ENCODE measurements around the gene FAM210B.
A peak's percentile ranks its signal among the peaks of the same experiment; 100 is the strongest.
"Not testable (repeated sequence)": the region's sequence is repeated elsewhere in the genome, so short reads cannot be mapped to it uniquely, and the experiment has no call there.

FAM210B gene

DNA sequence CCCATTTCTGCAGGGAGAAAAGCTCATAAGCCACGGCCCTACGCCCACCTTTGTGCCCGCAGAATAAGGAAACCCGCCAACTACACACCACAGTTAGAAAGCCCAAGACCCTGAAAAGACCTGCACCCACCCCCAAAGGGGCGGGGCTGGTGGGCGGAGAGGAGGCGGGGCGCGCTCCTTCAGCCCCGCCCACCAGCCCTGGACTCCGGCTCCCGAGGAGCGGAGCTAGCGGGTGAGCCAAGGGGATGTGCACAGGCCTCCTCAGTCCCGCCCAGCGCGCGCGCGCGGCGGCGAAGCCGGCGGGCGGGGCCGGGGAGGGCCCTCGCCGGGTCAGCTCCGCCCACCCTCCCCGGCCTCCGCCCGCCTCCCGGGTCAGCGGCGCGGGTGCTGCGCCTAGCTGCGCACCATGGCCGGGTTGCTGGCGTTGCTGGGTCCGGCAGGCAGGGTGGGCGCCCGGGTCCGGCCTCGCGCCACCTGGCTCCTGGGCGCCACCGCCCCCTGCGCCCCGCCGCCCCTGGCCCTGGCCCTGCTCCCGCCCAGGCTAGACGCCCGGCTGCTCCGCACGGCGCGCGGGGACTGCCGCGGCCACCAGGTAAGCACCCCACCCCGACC is at the start of gene FAM210B:
Gene FAM210B (plus strand): TSS at position 375 of the 612 bp plus-strand sequence. CDS start 32 bp downstream, at position 407.
- peak; percentile 92 for DNase-seq (ENCODE audit: low spot score)

DNA sequence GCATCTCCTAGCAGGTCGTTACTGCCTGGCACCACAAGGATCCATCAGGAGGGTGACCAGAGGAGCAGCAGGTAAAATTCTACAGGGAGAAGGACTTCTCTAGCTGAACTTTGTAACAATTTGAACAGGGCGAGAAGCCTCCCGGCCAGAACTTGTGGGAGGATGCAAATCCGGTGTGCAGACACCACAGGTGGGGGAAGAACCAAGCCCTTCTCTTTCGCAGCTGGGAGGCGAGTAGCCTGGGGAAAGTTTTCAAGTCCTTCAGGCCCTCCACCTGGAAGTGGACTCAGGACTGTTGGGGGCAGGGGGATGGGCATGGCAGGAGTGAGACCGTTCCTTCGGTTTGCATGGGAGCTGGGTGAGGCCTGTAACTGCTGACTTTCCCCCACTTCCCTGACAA is 42.7 kb upstream of the FAM210B start:
- no peak for DNase-seq (ENCODE audit: low spot score)

DNA sequence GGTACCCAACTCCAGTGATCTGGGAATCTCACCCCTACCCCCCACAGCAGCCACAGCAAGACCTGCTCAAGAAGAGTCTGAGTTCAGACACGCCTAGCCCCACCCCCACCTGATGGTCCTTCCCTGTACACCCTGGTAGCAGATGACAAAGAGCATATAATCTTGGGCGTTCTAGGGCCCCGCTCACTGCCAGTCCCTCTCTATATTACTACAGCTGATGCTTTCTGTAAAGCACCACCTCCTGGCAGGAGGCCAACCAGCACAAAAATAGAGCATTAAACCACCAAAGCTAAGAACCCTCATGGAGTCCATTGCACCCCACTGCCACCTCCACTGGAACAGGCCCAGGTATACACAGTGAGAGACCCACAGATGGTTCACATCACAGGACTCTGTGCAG is 42.3 kb upstream of the FAM210B start:
- DNase-seq (ENCODE audit: low spot score), result no peak

GRCh38 chr20:56322681-56323080 is 36.1 kb upstream of the FAM210B start:
- DNase-seq (ENCODE audit: low spot score), result no peak

GRCh38 chr20:56323206-56323605 is 35.6 kb upstream of the FAM210B start:
- DNase-seq (ENCODE audit: low spot score), result no peak

DNA sequence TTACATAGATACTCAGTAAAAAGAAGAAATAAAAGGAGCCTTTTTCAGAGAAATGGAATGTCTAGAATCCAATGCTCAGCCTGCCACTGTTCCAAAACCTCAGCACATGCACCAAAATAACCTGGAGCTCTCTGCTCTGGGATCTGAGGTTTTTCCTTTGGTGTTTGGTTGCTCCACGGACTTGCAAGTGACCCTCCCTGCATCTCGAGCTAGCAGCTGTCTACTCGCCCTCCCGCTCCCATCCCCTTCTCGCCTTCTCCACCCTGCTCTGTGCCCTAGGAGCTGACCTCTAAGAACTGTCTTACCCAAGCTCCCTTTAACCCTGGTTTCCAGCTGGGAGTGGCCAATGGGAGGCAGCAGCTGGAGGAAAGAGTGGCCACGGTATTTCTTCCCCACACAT is 35.1 kb upstream of the FAM210B start:
- DNase-seq (ENCODE audit: low spot score), result no peak

- DNase-seq (ENCODE audit: low spot score), result no peak
These were observed 34.0 kb upstream of the FAM210B start for GRCh38 chr20:56324806-56325205.

GRCh38 chr20:56328861-56329260 is 29.9 kb upstream of the FAM210B start:
- peak; percentile 56 for DNase-seq (ENCODE audit: low spot score)

DNA sequence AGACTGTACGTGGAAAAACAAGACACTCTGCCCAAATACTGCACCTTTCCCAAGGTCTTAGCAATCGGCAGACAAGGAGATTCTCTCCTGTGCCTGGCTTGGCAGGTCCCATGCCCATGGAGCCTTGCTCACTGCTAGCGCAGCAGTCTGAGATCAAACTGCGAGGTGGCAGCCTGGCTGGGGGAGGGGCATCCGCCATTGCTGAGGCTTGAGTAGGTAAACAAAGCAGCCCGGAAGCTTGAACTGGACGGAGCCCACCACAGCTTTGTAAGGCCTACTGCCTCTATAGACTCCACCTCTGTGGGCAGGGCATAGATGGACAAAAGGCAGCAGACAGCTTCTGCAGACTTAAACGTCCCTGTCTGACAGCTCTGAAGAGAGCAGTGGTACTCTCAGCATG is 22.1 kb upstream of the FAM210B start:
- not testable (repeated sequence) for DNase-seq (ENCODE audit: low spot score)

DNA sequence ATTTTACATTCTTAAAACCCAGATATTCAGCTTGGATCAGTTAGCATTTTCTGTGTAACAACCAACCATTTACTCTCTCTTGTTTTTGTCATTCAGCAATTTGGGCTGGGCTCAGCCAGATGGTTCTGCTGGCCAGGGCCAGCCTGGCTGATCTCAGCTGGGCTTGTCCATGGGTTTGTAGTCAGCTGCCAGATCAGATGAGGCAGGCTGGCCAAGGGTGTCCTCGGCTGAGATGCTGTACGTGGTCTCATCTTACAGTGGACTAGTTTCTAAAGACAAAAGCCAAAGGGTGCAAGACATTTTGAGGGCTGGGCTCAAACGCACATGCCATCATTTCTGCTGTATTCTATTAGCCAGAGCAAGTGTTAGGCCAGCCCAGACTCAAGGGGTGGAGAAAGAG is 16.0 kb upstream of the FAM210B start:
- DNase-seq (ENCODE audit: low spot score), result no peak

DNA sequence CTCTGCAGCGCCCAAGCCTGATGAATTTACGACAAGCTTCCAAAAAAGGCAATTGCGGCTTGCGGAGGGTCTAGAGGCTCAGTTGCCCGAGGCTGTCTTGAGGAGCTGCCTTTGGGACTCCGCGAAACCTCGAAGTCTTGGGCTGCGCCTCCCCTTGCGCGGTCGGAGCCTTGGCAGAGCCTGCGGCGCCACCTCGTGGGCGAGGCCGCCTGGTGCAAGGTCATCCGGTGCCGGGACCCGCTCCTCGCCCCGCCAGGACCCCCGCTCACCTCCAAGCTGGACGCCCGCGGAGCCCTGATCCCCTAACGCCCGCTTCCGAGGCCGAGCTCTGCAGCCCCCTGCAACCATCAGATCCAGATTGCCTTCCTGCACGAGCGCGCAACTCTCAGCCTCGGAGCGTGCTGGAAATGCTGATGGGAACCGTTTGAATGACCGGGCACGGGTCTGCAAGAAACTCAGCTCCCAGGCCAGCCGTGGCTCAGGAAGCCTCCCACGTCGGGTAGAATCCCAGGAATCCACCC is 14.9 kb upstream of the FAM210B start:
- no peak for DNase-seq (ENCODE audit: low spot score)

DNA sequence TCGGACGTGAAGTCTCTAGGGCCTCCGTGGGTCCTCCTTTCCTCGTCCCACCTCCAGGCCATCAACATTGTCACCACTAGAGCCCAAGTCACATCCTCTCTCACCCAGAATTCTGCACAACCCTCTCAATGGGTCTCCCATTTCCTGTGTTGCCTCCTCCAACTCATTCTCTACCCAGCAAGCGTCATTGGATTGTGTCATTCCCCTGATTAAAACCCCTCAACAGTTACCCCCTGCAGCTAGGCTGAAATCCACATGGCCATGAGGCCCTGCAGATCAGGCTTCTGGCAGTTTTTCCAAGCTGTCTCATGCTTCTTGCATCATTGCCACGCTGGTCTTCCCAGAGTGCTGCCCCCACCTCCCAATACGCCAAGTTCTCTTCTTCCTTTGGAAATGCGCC is 12.9 kb upstream of the FAM210B start:
- DNase-seq (ENCODE audit: low spot score), result no peak

DNA sequence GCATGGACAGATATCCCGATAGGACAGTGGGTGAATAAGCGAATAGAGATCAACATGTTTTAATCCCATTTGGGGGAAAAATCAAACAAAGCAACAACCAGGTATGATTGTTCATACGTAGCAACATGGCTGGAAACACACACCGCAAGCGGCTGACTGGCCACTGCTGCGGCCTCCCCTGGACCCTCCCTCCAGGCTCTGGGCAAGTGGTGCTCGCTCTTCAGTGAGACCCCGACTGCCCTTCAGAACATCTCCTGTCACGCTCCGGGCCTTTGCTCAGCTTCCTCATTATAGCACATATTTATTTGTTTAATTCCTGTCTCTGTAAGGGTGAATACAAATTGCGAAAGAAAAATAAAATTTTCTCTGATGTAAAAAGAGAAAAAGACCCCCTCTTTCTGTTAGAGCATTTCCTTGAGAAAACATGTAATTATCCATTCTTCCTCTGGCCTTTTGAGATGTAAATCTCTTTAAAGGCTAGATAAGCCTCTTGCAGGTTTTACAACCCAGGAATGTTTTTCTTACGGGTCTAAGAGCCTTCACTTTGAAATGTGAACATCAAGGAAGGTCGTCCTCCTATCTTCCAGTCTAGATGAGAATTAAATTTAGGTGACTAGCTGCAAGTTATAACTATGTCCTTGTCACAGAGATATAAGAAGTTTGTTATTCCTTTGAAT is 11.0 kb upstream of the FAM210B start:
- DNase-seq (ENCODE audit: low spot score), result no peak

DNA sequence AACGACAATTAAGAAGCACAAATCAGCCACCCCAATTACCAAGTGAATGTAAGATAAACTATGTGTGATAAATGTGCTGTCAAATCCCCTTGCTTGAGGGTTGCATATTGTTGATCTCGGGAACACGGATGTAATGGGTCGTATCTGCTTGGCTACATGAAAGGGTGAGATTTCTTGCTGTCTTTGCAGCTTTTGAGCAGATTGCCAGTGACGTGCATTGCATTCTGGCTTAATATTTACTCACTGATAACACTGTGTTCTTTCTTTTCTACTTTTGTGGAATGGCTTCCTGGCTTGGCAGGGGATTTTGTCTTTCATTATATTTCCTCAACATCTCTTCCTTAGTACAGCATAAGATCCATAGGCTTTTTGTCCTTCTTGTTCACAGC is 10.5 kb upstream of the FAM210B start:
- no peak for DNase-seq (ENCODE audit: low spot score)

- DNase-seq (ENCODE audit: low spot score), result peak; percentile 54
These were observed 10.0 kb upstream of the FAM210B start for GRCh38 chr20:56348746-56349145.

DNA sequence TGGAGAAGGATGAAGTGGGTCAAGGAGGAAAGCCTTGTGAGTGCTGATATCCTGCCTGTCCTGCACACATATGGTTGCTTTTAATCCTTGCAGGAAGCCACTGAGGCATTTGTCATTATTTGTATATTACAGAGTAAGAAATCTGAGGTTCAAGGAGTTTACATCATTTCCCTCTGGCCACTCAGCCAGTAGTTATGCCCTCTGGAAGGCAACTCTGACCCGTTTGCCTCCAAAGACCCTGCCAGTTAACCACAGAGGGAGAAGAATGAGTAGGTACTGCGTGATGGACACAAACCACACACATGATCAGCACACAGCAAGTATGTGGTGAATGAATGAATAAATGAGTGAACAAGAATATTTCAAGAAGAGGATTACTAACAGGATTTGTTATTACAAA is 7.9 kb upstream of the FAM210B start:
- DNase-seq (ENCODE audit: low spot score), result no peak

DNA sequence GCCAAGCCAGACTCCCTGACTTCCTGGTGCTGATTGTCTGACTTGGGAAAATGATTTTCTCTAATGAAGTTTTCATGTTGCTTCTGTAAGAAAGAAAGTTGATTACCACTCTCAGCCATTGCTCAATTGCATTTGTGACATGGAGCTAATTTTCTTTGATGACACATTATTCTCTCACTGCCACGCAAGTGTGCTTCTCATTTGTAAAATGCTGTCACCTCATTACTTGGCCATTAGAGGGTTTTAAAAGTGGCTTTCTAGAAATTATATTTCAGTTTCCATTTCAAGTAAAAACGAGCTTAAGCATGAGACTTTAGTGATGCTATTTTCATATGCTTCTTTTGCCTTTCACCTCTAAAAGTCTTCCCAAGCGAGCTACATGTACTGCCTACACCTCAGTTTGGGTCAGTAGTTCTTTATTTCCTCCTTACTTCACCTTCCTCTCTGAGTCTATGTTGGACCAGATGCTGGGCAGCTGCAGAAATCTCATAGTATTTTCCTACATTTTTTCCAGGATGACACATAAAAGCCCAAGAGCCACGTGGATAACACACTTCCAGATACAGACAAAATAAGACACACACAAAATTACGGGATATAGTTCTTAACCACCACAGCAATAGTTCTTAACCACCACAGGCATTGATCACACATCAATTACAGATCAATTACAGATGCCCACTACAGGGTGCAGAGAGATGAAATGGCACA is 6.3 kb upstream of the FAM210B start:
- DNase-seq (ENCODE audit: low spot score), result peak; percentile 36

GRCh38 chr20:56353356-56353755 is 5.4 kb upstream of the FAM210B start:
- DNase-seq (ENCODE audit: low spot score), result no peak

GRCh38 chr20:56358070-56358469 is 704 bp upstream of the FAM210B start:
- DNase-seq (ENCODE audit: low spot score), result no peak

DNA sequence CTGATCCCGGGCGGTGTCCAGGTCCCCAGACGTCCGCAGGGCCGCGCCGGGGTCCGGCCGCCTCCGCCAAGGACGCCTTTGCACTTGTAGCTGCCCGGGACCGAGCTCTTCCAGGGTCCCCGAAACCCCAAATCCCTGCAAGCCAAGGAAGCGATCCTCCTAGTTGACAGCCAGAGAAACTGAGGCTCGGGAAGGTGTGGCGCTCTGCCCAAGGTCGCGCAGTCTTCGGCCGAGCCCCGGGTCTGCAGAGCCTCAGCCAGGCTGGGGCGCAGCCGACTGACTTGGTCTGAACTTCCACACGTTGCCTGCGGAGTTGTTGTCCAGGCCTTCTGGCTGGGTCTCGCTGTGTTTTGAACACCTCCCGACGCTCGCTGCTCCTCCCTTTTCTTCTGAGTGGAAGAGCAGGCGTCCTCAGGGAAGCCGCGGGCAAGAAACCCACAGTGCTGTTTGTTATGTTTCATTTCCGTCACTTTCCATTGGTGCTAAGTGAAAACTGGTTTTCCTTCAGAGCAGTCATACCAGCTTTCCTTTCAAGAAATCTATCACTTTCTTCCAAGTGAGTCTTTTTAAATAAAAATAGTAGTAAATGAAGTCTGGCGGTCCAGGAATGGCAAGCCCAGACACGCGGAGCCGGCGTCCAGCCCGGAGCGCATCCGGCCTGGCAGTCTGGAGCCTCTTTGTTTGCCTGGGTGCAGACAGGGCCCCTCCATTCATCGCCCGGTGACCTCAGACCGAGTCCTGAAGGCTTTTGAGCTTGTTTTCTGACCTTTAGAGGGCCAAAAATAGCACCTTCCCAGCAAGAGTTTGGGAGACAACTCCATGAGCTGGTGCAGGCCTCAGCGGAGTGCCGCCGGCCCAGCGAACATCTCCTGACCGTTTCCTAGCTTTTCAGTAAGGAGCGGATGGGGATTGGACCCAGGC is 698 bp downstream of the FAM210B start:
- DNase-seq (ENCODE audit: low spot score), result peak; percentile 78

DNA sequence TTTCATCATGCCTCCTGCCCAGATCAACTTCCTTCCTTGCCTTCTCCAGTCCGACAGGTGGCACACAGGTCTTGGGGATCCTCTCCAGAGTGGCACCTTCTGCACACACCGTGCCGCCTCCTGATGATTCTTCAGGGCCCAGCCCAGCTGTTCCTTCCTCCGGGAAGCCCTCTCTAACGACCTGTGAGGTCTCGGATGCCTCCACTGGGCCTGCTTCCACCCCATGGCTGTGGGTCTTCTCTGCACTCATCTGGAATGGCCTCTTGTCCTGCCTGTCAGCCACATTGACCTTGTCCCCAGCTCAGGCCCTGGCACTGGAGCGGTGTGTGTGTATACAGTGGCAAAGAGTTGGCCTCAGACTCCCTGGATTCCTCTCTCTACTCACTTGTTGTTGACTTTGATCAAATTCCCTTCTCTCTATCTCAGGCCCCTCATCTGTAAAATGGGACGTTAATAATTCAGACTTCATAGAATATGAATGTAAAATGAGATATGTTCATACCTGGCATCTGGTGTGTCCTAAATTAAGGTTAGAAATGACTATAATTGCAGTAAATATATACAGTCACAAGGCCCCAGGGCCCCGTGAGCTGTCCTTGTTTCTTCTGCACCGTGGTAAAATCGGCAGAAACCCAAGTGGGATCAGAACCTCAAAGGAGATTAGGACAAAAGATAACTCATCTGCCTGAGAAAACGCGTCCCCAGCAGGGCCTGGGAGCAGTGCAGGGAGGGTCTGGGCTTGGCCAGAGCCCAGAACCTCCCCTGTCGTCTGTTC is 1.5 kb downstream of the FAM210B start:
- no peak for DNase-seq (ENCODE audit: low spot score)

- DNase-seq (ENCODE audit: low spot score), result no peak
These were observed 2.1 kb downstream of the FAM210B start for GRCh38 chr20:56360908-56361205.
